ENCODE data around the gene FAM135A. TPM values are rescaled to one million over a fixed set of nuclear protein-coding genes. Genes with fewer than 3 reads are reported as not detected.

Gene FAM135A
- total RNA-seq, 3 donors from 2014 or later (not counting 1 experiment from before 2014, with no cell fraction given) = 4.8 to 9.3 (median 5.0) TPM

Other genes with a start within 250 kb of the FAM135A start
- not detected for gene COL9A1, start 110.4 kb upstream of the FAM135A start, total RNA-seq
- 1 to 10 TPM; 2.7 to 7.1 (median 5.4) TPM for gene SDHAF4, start 153.4 kb downstream of the FAM135A start, total RNA-seq